NCI-H1436 (cell line): Measurements from ENCODE around the gene NUDT14.

Experiments used
- DNase-seq: peaks from one replicate; lab custom pipeline; 2025; lab: John Stamatoyannopoulos, UW

NUDT14 gene

DNA sequence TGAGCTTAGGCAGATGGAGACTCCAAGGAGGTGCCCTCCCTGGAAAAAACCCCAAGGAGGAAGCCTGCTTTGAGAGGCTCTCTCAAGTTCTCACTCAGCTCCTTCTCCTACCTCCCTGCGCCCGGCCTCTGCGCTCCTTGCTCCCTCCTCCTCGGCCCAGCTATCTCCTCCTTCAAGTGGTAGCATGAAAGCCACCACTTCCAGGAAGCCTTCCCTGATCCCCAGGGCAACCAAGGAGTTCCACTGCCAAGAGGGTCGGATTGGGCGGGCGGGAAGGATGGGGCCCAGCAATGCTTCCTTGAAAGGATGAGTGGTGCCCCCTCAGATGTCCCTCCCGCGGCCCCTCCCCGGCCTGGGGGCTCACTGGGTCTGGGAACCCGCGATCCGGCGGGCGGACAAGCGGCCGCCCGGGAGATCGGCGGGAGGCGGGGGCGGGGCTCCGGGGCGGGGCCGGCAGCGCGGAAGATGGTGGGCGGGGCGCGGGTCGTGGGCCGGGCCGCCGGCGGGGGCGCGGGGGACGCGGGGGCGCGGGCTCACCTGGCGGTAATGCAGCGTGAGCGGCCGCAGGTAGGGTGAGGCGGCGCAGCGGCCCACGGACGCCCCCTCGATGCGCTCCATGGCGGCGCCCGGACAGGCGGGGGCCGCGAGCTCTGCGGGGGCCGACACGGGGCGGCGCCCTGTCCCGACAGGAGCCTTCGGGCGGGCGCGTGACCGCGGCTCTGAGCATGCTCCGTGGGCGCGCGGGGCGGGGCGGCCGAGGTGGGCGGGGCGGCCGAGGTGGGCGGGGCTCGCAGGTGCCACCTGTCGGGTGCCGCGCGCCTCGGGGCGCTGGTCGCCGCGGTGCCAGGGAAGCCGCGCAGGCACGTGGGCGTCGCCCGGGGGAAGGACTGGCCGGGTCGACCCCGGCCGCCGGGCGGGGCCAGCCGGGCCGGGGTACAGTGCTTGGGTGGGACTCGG, at the start of gene NUDT14:
Gene NUDT14, minus strand, starts transcription at position 721 of the 957 bp plus-strand sequence. Its CDS starts 103 bp downstream, at position 618.
- DNase-seq = peak; percentile 72

DNA sequence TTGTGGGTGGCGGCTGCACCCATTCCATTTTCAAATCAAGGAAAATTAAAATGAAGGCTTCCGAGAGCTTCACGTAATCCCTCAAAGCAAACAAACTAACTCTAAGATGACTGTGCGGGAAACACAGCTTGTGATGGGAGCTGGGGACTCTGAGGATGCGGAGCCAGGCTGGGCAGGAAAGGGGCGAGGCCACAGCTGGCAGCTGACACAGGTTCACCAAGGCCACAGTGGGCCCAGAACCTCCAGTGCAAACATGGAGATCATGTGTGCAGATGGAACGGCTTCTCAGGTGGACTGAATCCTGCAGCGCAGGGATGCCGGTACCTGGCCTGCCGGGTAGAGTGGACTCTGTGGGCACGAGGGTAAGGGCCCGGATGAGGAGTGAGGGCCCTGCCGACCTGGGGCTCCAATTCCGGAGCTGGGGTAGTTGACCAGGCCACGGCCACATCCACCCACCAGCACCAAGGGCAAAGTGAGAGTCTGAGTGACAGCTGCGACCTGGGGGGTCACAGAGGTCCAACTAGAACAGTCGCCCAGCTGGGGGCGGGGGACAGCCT, 48.1 kb upstream of the NUDT14 start:
- DNase-seq = no peak

DNA sequence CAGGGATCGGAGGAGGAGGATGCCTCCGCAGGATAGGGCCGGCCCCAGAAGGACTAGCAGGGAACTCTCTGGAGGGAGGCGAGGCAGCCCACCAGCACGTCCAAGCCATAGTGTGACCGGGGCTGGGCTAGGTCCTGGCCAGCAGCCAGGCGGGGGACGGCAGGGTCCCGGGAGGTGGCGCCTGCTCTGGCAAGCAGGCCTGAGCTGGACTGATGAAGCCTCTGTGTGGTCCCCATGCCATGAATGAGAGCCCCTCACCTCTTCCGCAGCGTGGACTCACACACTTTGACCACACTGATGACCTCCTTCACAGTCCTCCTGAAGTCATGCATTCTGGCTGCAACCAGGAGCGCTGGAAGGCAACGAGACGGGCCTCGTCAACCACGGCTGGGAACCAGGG, 47.5 kb upstream of the NUDT14 start:
- DNase-seq = no peak

DNA sequence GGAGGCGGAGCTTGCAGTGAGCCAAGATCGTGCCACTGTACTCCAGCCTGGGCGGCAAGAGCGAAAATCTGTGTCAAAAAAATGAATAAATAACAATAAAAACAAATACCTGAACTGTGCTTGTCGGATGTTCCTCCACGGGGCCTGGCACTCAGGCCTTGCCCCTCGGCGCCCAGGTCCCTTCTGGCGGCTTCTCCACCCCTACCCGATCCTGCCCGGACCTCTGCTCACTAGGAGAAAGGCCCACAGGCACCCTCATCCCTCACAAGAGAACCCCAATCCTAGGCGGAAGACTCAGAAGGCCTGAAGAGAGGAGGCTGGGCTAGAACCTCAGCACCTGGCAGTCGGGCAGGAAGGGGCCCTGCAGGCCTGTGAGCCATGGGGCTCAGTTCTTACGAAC, 46.2 kb upstream of the NUDT14 start:
- DNase-seq = no peak

DNA sequence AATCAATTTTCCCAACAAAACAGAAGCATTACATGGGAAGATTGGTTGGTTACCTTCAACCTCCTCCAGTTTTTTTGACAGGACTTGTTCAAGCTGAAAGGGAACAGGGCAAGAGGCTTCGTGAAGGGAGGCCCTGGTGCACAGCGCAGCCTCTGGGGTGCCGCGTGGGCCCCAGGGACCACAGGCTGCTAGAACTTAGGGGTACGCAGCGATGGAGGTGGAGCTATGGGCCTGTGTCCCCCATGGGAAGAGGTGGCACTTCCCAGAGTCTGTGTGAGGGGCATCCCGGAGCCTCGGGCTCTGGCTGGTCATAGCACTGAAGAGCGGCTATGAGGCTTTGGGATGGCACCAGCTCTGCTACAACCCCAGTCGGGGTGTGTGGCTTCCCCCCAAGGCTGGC, 45.1 kb upstream of the NUDT14 start:
- DNase-seq = no peak

DNA sequence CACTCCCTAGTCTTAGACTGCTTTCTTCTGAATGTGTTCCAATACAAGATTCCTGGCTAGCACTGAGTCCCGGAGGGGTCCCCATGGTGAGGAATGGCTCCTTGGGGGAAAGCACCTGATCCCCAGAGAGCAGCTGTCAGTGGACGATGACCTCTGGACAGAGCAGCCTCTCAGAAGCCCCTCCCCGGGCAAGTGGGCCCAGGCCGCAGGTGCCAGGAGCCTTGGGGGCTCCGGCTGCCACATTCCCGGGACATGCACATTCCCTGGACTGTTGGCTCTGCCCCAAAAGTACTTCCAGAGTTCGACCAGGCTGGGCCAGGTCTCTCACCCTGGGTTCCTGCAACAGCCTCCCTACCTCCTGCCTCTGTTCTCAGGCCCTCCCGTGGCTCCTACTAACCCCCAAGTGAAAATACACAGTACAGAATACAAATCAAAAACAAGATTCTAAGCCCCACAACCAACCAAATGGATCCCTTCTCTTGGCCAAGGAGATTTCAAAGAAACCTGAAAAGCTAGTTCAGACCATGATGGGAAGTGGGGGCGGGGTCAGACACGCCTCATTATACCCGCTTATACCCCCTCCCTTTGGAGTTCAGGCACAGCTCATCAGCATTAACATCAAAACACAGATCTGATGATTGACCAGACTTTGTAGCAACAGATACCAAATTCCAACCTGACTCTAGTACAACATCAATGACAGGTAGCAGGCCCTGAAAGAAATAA, 43.9 kb upstream of the NUDT14 start:
- no peak for DNase-seq

DNA sequence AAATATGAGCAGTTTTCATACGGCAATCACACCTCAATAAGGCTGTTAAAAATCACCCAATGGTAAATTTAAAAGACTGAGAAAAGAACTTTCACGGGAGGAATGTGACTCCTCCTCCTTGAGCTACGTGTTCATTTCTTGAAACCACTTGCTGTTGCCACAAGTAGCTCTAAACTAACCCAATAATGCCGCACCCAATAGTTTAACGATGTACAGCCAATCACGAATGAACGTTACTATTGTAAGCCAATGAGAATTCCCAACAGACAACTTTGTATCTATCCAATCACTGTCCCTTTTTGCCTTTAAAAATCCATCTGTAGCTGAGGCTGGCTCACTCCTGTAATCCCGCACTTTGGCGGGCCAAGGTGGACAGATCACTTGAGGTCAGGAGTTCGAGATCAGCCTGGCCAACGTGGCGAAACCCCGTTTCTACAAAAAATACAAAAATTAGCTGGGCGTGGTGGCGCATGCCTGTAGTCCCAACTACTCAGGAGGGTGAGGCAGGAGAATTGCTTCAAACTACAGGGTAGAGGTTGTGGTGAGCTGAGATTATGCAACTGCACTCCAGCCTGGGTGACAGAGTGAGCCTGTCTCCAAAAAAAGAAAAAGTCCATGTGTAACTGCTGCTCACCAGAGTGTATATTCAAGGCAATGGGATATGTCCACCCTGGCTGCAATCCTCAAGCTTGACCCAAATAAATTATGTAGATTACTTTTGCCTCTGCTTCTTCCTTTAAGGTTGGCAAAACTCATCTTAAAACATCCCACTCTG, 42.8 kb upstream of the NUDT14 start:
- no peak for DNase-seq

DNA sequence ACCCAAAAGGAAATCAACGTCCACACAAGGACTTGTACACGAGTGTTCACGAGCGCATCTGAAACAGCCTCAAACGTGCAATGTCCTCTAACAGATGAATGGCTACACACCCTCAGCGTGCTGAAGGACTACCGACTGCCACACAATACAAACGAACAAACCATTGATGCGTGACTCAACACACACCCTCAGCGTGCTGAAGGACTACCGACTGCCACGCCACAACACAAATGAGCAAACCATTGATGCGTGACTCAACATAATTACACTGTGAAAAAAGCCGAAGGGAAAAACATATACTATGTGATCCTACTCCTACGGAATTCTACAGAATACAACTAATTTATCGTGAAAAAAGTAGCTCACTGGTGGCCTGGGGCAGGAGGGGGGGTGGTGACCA, 42.1 kb upstream of the NUDT14 start:
- DNase-seq = no peak

DNA sequence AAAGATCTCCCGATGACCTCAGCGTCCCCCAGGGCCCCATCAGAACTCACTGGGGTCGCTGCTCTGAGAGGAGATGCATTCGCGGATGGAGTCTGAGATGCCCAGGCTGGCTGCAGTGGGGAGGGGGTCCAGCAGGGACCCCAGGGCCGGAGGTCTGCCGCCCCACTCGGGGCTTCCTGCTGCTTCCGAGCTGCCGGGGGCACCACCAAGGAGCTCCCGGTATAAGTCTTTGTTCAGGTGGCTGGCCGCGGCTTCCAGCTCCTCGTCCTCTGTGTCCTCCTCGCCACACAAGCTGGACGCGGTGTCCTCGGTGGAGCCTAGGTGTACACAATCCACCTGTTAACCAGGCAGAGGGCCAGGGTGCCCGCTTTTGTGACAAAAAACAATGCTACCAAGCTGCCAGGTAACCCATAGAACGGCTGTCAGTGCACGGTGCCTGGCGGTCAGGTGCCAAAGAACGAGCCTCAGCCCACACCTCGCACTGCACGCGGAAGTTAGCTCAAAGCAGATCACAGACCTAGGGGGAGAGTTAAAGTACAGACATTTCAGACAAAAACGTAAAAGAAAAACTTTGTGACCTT, 40.6 kb upstream of the NUDT14 start:
- DNase-seq = no peak

DNA sequence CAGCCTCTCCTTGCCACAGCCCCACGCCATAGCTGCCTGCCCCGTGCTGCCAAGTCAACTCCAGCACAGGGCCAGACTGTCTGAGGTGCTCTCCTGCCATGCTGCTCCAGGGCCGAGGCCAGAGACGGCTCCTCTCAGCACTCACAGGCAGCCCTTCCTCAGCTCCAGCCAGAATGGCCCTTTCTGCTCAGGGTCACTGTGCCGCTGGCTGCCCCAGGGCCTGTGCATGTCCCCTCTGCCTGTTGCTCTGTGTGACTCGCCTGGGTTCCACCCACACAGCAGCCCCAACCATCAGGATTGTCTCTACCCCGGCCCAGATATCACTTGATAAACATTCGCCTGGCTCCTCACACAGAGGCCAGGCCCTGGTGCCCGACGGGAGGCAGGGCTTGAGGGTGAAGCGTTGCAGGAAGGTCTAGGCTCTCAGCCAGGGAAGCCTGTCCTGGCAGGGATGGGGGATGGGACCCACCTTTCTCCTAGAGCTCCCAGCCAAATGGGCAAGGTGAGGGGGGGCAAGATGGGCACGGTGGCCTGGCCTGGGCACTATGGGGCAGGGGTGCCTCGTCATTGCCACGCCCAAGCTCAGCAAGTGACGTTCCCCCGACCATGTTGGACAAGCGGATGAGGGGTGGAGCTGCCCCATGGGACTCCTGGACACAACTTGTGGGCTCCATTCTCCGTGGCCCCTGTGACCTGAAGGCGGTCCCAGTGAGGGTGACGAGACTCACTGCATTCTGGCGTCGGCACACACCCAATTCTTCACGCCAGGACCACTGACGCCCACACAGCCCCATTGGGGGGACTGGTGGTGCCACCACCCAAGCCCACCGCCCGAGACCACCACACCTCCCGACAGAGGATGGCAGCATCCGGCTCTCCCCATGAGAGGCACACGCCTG, 39.8 kb upstream of the NUDT14 start:
- no peak for DNase-seq

DNA sequence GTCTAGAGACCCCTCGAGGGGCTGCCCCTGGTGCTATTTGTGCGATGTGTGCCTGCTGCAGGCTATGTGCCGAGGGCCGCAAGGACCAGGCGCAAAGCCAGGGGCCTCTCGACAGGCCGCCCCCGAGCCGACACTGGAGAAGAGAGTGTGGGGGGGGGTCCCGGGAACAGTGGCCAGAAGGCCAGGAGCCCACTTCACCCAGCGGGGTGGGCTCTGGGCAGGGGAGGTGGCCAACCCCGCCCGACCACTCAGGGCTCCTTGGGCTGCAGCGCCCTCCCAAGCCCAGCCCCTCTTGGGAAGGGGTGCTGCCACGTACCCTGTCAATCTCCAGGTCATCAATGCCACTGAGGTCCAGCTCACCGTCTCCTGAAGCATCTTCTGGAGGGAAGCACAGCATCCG, 38.6 kb upstream of the NUDT14 start:
- DNase-seq = no peak

DNA sequence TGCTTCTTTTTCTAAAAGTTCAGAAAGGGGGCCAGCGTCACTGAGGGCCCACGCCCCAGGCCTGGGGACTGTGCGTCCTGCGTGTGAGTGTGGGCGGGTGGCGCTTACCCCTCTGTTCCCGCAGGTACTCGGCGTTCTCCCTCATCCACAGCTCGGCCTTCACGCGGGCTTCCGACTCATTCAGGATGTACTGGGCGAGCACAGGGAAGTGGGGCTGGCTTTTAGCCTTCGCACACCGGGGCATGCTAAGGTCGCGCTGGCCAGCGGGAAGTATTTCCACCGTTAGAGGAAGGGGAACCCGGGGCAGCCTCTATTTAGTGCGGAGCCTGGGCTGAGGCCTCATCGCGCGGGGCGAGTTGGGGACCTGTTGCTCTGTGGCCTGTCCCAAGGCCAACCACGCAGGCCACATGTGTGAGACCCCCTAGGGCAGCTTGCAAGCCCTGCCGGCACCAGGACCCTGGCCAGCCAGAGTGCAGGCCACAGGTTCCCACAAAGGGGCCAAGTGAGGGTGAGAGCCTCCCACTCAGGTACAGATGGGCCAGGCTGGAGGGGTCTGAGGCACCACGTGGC, 38.0 kb upstream of the NUDT14 start:
- DNase-seq = no peak

DNA sequence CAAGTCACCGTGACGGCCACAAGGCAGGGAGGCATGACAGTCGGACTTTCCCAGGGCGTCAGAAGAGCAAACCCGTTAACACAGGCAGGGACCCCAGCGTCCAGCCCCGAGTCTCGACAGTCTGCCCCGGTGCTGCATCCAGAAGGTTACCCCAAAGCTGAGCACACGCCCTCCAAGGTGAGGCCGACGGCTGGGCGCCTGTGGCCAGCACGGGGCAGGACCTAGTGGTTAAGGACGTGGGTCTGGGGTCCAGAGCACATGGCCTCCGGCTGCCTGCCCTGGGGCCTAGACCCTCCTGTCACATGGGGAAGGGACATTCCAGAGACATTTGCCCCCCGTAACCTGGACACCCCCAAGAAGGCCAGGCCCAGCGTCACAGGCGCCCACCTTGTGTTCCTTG, 37.5 kb upstream of the NUDT14 start:
- DNase-seq = no peak

DNA sequence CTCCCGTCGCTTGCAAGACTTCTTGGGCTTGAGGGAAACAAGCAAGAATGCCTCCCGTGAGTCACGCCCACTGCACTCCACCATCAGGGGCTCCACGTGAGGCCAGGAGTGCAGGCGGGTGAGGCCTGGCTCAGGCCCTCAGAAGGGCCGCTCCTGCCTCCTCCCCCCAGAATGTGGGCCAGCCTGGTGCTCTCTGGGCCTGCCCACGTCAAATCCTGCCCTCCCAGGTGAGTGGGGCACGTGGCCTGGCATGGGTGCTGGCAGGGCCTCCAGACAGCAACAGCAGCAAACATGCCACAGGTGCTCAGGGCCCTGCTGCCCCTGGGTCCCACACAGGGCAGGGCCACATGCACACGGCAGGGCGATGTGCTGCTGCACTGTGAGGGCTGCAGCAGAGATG, 36.7 kb upstream of the NUDT14 start:
- no peak for DNase-seq

DNA sequence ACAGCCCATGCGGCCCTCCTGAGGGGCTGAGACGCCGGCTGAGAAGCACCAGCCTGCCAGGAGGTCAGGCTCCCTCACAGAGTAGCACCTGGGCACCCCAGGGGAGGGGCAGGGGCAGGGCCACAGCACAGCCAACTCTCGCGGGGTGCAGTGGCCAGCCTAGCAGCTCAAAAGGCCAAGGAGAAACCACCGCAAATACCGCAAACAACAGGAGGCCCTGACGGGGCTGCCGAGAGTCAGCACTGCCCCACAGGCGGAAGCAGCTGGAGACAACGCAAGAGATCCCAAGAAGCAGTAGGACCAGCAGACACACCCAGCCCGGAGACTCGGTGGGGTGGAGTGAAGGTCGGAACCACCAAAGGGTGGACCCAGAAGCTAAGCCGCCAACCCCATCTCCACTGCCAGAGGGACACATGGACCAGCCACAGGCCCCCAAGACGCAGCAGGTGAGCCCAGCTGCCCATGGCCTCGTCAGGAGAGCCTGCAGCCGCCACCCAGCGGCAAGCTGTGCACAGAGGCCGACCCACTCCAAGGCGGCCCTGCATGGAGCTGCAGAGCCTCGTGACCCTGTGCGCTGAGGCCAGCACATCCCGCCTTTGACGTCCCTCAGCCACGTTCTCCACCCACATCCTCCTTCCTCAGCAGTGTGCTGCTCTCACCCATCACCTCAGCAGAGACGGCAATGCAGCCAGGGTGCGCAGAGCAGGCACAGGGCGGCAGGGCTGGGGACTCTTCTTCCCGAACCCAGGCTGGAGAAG, 35.6 kb upstream of the NUDT14 start:
- no peak for DNase-seq

DNA sequence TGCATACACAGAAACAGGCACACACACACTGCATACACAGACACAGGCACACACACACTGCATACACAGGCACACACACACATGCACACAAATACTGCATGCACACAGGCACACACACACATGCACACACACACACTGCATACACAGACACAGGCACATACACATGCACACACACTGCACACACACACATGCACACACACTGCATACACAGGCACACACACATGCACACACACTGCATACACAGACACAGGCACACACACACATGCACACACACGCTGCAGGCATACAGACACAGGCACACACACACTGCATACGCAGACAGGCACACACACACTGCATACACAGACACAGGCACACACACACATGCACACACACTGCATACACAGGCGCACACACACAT, 34.5 kb upstream of the NUDT14 start:
- no peak for DNase-seq

DNA sequence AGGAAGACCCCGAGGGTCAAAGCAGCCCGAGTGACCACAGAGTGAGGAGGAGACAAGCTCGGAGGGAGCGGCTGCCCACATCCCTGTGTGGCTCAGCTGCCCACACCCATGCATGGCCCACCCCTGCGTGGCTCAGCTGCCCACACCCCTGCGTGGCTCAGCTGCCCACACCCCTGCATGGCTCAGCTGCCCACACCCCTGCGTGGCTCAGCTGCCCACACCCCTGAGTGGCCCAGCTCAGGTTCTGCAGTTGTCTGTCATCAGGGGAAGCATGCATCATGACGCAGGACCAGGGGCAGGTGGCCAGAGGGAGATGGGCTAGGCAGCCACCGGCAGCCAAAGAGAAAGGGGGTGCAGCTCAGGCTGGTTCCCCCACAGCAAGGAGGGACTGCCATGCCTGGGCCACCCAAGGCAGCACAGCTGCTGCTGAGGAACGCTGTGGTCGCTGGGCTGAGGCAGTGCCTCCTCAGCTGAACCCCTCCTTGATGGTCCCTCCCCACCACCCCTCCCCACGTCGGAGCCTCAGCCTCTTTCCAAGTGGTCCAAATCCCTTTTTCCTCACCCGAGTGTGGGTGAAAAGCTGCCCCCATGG, 33.3 kb upstream of the NUDT14 start:
- DNase-seq = no peak

DNA sequence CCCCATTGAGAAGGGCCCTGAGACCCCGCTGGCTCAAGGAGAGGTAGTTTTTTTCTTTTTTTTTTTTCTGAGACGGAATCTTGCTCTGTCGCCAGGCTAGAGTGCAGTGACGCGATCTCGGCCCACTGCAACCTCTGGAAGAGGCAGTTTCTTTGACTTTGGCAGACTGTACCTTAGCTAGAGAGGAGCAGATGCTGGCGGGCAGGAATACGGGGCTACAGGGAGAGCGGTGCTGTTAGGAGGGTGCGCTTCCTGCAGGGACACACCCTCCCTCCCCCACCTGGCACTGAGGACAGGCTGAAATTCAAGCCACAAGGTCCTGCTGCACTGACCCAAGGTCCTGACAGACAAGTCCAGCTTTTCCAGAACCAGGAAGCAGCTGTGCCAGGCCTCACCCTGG, 32.2 kb upstream of the NUDT14 start:
- DNase-seq = no peak
